GM23338 (cell line): ENCODE measurements around the gene CPAMD8. TPM values are rescaled to one million over a fixed set of nuclear protein-coding genes. Genes with fewer than 3 reads are reported as not detected.

Experiments used
- ATAC-seq: fragments of 200-7000 bp; cut with Tn5 transposase; 3 replicates; pipeline ENCODE4 v1.9.1; 2020
- DNase-seq: peaks from one replicate; pipeline ENCODE4 v3.0.0-alpha.2; 2015; ENCODE audit warnings: low spot score
- H2AFZ ChIP-seq: fragments of 200-600 bp; sonication (generic); 2 replicates; pipeline ENCODE4 v1.8.0; 2016; ENCODE audit warnings: antibody characterized with exemption, mild to moderate bottlenecking, moderate library complexity
- H3F3A ChIP-seq: fragments of 200-600 bp; sonication (generic); replicated peaks from 2 replicates; pipeline ENCODE4 v1.8.0; 2017; ENCODE audit warnings: antibody characterized with exemption, mixed run types, low read depth
- H3K27ac ChIP-seq: fragments of 200-600 bp; sonication (generic); 2 replicates; pipeline ENCODE4 v1.6.1; 2016; ENCODE audit warnings: low read depth
- H3K27me3 ChIP-seq: fragments of 200-600 bp; sonication (generic); 2 replicates; pipeline ENCODE4 v1.8.0; 2016; ENCODE audit warnings: mild to moderate bottlenecking, mixed run types, moderate library complexity; ENCODE audit not compliant: insufficient read depth
- H3K36me3 ChIP-seq: fragments of 200-600 bp; sonication (generic); 2 replicates; pipeline ENCODE4 v1.8.0; 2016; ENCODE audit warnings: mild to moderate bottlenecking; ENCODE audit not compliant: insufficient read depth
- H3K4me1 ChIP-seq: fragments of 200-600 bp; sonication (generic); 2 replicates; pipeline ENCODE4 v1.8.0; 2016; ENCODE audit warnings: mild to moderate bottlenecking, moderate library complexity; ENCODE audit not compliant: insufficient read depth
- H3K4me2 ChIP-seq: fragments of 200-600 bp; sonication (generic); 2 replicates; pipeline ENCODE4 v1.7.1; 2017; ENCODE audit warnings: mixed run types
- H3K4me3 ChIP-seq: fragments of 200-600 bp; sonication (generic); 2 replicates; pipeline ENCODE4 v1.6.1; 2016; ENCODE audit warnings: mixed run types
- H3K79me2 ChIP-seq: fragments of 200-600 bp; sonication (generic); replicated peaks from 2 replicates; pipeline ENCODE4 v1.8.0; 2017; ENCODE audit warnings: mild to moderate bottlenecking; ENCODE audit not compliant: insufficient read depth
- H3K9me2 ChIP-seq: fragments of 200-600 bp; sonication (generic); 2 replicates; pipeline ENCODE4 v1.8.0; 2017; ENCODE audit not compliant: insufficient read depth
- H4K20me1 ChIP-seq: fragments of 200-600 bp; sonication (generic); replicated peaks from 2 replicates; pipeline ENCODE4 v1.8.0; 2017; ENCODE audit warnings: mild to moderate bottlenecking; ENCODE audit not compliant: insufficient read depth
- H3K27ac Mint-ChIP-seq: 2 replicates; pipeline ENCODE4 v1.8.0; 2020; ENCODE audit warnings: inconsistent platforms, mild to moderate bottlenecking, moderate library complexity, mixed read lengths
- H3K27me3 Mint-ChIP-seq: 3 replicates; pipeline ENCODE4 v1.8.0; 2022; ENCODE audit warnings: low read depth, mild to moderate bottlenecking, moderate library complexity, mixed read lengths, inconsistent platforms; ENCODE audit not compliant: insufficient read depth, poor library complexity
- H3K36me3 Mint-ChIP-seq: 3 replicates; pipeline ENCODE4 v1.8.0; 2021; ENCODE audit warnings: low read depth, mild to moderate bottlenecking, inconsistent platforms, moderate library complexity, mixed read lengths
- H3K4me1 Mint-ChIP-seq: 3 replicates; pipeline ENCODE4 v1.8.0; 2020; ENCODE audit warnings: mild to moderate bottlenecking, inconsistent platforms, mixed read lengths
- H3K4me3 Mint-ChIP-seq: 3 replicates; pipeline ENCODE4 v1.8.0; 2021; ENCODE audit warnings: moderate library complexity, mild to moderate bottlenecking, inconsistent platforms, mixed read lengths
- H3K9me3 Mint-ChIP-seq: 3 replicates; pipeline ENCODE4 v1.8.0; 2020; ENCODE audit warnings: moderate library complexity, mild to moderate bottlenecking, inconsistent platforms, mixed read lengths
- CTCF ChIP-seq, 2 experiments: fragments of 200-600 bp in 1 of 2; sonication (generic) in 1 of 2; conservative IDR thresholded peaks; 2 replicates each; pipeline versions ENCODE4 v1.5.1 to v1.6.1; 2016 to 2017; ENCODE audit warnings: antibody characterized with exemption in 2 of 2, low read depth in 2 of 2, mild to moderate bottlenecking in 2 of 2, moderate library complexity in 1 of 2
- EZH2 ChIP-seq: fragments of 200-600 bp; sonication (generic); IDR thresholded peaks from one replicate; pipeline ENCODE4 v1.8.0; 2017; ENCODE audit warnings: antibody characterized with exemption, mild to moderate bottlenecking, low read depth; ENCODE audit not compliant: unreplicated experiment
- NANOG ChIP-seq: IDR thresholded peaks from 2 replicates; pipeline ENCODE4 v1.6.1; 2016; ENCODE audit warnings: antibody characterized with exemption, borderline replicate concordance
- POLR2AphosphoS5 ChIP-seq: IDR thresholded peaks from 2 replicates; pipeline ENCODE4 v1.6.1; 2016; ENCODE audit warnings: antibody characterized with exemption, low read depth
- STAT1 ChIP-seq: IDR thresholded peaks from one replicate; pipeline ENCODE4 v1.6.1; 2016; ENCODE audit warnings: antibody characterized with exemption; ENCODE audit not compliant: unreplicated experiment
- ZNF114 ChIP-seq: fragments of 250-450 bp; sonication (Bioruptor Pico); IDR thresholded peaks from 2 replicates; pipeline ENCODE4 v1.5.0; 2020; ENCODE audit warnings: mild to moderate bottlenecking, moderate library complexity
- polyA plus RNA-seq: library from polyadenylated mRNA; unstranded; fragments of >200 nt; fragmentation: Nextera tagmentation; extraction: Ambion mirVana; gene quantifications from 2 replicates; pipeline ENCODE4 v1.2.1, GENCODE V29; 2016
- total RNA-seq: library from RNA; depleted of rRNA; stranded (reverse); fragments of >200 nt; shearing (Covaris generic); gene quantifications from 2 replicates; pipeline ENCODE4 v1.2.3, GENCODE V29; 2014
- TF ChIP-seq, protein P1 (sequence below): IDR thresholded peaks from one replicate; pipeline ENCODE4 v1.6.1; 2018; ENCODE audit warnings: antibody characterized with exemption; ENCODE audit not compliant: unreplicated experiment
- TF ChIP-seq, protein P2 (sequence below): IDR thresholded peaks from 2 replicates; pipeline ENCODE4 v1.6.1; 2016; ENCODE audit warnings: antibody characterized with exemption

CPAMD8 gene
- total and polyA plus RNA-seq, 2 experiments from 2014 or later = 4.4 to 11.8 TPM

- H3K9me2 ChIP-seq = no peaks in the 10 kb centered on the region
- no peak overlapping the region for H3K4me2 ChIP-seq
- no peaks in the 10 kb centered on the region for H3K4me1 Mint-ChIP-seq
- no peak overlapping the region for H2AFZ ChIP-seq
- no peaks in the 10 kb centered on the region for H3F3A ChIP-seq
- peaks cover 5% of the 10 kb centered on the region; the same call in 2 of the 3 replicates for H3K9me3 Mint-ChIP-seq
- peaks cover 60% of the 10 kb centered on the region for H3K36me3 Mint-ChIP-seq
- H3K27me3 Mint-ChIP-seq = peaks cover 9% of the 10 kb centered on the region
- no peak; the same call in 2 of the 3 replicates for ATAC-seq
- no peak for DNase-seq
- 0 out of 2 replicates have a peak overlapping the region, but pooled peaks have one; percentile 45 for H3K27ac ChIP-seq
- no peaks in the 10 kb centered on the region; the same call in 1 of the 2 replicates for H4K20me1 ChIP-seq
- no peak overlapping the region for H3K4me3 Mint-ChIP-seq
- H3K79me2 ChIP-seq = peaks cover 15% of the 10 kb centered on the region
- no peak overlapping the region for H3K27ac Mint-ChIP-seq
- no peak overlapping the region for H3K4me3 ChIP-seq
- TF ChIP-seq, protein P1, sequence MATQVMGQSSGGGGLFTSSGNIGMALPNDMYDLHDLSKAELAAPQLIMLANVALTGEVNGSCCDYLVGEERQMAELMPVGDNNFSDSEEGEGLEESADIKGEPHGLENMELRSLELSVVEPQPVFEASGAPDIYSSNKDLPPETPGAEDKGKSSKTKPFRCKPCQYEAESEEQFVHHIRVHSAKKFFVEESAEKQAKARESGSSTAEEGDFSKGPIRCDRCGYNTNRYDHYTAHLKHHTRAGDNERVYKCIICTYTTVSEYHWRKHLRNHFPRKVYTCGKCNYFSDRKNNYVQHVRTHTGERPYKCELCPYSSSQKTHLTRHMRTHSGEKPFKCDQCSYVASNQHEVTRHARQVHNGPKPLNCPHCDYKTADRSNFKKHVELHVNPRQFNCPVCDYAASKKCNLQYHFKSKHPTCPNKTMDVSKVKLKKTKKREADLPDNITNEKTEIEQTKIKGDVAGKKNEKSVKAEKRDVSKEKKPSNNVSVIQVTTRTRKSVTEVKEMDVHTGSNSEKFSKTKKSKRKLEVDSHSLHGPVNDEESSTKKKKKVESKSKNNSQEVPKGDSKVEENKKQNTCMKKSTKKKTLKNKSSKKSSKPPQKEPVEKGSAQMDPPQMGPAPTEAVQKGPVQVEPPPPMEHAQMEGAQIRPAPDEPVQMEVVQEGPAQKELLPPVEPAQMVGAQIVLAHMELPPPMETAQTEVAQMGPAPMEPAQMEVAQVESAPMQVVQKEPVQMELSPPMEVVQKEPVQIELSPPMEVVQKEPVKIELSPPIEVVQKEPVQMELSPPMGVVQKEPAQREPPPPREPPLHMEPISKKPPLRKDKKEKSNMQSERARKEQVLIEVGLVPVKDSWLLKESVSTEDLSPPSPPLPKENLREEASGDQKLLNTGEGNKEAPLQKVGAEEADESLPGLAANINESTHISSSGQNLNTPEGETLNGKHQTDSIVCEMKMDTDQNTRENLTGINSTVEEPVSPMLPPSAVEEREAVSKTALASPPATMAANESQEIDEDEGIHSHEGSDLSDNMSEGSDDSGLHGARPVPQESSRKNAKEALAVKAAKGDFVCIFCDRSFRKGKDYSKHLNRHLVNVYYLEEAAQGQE = no peak
- no peak for TF ChIP-seq STAT1
- TF ChIP-seq CTCF (conservative IDR thresholded peaks at IDR 0.05; ENCODE audit: low read depth in 2 of 2) = no peak
- TF ChIP-seq, protein P2, sequence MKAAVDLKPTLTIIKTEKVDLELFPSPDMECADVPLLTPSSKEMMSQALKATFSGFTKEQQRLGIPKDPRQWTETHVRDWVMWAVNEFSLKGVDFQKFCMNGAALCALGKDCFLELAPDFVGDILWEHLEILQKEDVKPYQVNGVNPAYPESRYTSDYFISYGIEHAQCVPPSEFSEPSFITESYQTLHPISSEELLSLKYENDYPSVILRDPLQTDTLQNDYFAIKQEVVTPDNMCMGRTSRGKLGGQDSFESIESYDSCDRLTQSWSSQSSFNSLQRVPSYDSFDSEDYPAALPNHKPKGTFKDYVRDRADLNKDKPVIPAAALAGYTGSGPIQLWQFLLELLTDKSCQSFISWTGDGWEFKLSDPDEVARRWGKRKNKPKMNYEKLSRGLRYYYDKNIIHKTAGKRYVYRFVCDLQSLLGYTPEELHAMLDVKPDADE = no peak
- H3K4me1 ChIP-seq = no peaks in the 10 kb centered on the region
- peaks cover 10% of the 10 kb centered on the region for H3K36me3 ChIP-seq
- H3K27me3 ChIP-seq = no peaks in the 10 kb centered on the region
Measured at GRCh38 chr19:16873594-16873993, 153.0 kb downstream of the CPAMD8 start.

DNA sequence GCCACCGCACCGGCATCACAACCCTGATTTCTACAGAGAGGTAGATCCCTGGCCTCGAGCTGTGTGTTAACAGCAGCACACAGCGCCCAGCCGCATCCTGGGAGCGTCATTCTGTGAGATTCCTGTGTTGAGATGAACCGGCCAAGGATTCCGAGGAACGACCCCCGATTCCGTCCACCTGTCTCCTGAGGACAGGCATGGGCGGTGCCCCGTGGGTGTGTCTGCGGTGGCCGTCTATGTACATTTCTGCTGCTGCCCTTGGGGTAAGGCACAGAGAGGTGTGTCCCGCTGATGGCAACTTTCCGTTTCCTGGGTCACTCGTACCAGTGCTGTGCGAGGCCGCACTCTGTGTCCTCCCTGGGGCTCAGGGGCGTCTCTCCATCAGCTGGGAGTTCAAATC is 153.9 kb downstream of the CPAMD8 start:
- Histone ChIP-seq H3K27me3 (no peaks in the 10 kb centered on the region), H3K4me1 (no peaks in the 10 kb centered on the region), H3K79me2 (peaks cover 15% of the 10 kb centered on the region), H3K9me2 (no peaks in the 10 kb centered on the region), H3F3A (no peaks in the 10 kb centered on the region), H3K4me2 (no peak overlapping the region), H2AFZ (no peak overlapping the region), H4K20me1 (no peaks in the 10 kb centered on the region; the same call in none of the 2 replicates), H3K4me3 (no peak overlapping the region), H3K36me3 (peaks cover 10% of the 10 kb centered on the region), H3K27ac (no peak overlapping the region)
- Mint-ChIP-seq H3K36me3 (peaks cover 63% of the 10 kb centered on the region), H3K4me1 (no peaks in the 10 kb centered on the region), H3K27ac (no peak overlapping the region), H3K9me3 (peaks cover 5% of the 10 kb centered on the region; the same call in 2 of the 3 replicates), H3K27me3 (peaks cover 12% of the 10 kb centered on the region), H3K4me3 (no peak overlapping the region)
- no peak for ATAC-seq
- DNase-seq = no peak
- TF ChIP-seq EZH2 = no peak
- no peak for TF ChIP-seq NANOG
- TF ChIP-seq POLR2AphosphoS5 = no peak
- TF ChIP-seq, protein P1 = no peak
- TF ChIP-seq ZNF114 (CRISPR knock-in tag) = no peak
- TF ChIP-seq, protein P2 = no peak
